Measurements from ENCODE around the gene CGB1.
"Not testable (repeated sequence)": the region's sequence is repeated elsewhere in the genome, so short reads cannot be mapped to it uniquely, and the experiment has no call there.

Gene CGB1

DNA sequence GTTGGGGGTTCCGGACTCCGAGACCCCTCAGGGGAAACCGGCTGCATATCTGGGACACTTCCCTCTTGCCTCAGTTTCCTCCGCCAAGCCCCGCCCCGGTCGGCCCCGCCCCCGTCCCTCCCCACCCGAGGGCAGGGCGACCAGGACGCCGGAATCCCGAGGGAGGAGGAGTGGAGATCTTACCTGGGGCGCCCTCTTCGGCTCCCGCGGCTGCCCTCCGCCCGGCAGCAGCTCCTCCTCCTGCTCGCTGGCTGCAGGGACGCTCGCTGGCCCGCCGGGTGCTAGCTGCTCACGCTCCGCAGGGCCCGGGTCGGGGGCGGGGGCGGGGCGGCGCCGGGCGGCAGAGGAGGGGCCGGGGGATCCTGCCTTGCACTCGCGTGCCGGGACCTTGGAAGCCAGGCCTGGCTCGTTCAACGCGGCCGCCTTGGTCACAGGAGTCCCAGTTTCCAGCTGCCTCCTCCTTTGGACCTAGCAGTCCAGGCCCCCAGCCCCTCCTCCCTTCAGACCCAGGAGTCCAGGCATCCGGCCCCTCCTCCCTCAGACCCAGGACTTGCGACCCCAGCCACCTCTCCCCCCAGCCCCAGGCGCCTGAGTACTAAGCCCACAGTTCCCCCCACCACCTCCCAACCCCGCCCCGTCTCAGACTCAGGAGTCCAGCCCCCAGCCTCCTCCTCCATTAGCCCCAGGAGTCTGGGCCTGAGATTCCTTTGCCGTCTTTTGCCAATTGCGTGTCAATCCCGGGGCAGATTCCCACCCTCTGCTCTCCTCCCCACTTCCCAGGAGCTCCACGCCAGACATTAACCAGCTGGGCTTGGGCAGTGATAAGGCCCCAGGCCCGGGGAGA is 28.3 kb upstream of the CGB1 start, which contains the start of gene NTF4:
Gene NTF4, minus strand, starts transcription at position 51 of the 844 bp plus-strand sequence. CDS start 2,821 bp downstream, outside the sequence.
- no peaks in the 10 kb centered on the region for H3K36me3 Mint-ChIP-seq
- no peak within 1 kb of the TSS for H3K4me3 Mint-ChIP-seq
- H3K27ac Mint-ChIP-seq, result no peak within 1 kb of the TSS
- H3K9me3 Mint-ChIP-seq (ENCODE audit: low read depth), result no peaks in the 10 kb centered on the region
- no peaks in the 10 kb centered on the region for H3K4me1 Mint-ChIP-seq (ENCODE audit: low read depth)
- H3K27me3 Mint-ChIP-seq, result peaks cover 31% of the 10 kb centered on the region

DNA sequence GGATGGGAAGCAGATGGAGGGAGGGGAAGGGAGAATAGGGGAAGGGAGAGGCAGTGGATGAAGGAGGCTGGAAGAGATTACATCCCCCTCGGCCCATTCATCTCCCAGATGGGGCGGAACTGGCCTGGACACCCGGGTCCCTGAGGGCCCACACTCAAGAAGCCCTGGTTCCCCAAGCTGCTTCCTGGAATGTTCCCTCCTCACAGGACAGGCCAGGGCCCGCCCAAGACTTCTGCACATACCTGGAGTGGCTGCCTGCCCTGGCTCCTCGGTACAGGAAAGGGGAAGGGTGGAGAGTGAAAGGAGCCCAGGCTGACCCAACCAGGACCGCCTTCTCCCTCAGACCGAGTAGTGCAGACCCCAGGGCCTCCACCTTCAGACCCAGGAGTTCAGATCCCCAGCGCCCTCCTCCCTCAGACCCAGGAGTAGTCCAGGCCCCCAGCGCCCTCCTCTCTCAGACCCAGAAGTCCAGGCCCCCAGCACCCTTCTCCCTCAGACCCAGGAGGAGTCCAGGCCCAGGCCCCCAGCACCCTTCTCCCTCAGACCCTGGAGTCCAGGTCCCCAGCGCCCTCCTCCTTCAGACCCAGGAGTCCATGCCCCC is 27.4 kb upstream of the CGB1 start:
- Mint-ChIP-seq H3K27ac (no peak overlapping the region), H3K4me1 (ENCODE audit: low read depth) (no peaks in the 10 kb centered on the region), H3K4me3 (no peak overlapping the region), H3K9me3 (ENCODE audit: low read depth) (no peaks in the 10 kb centered on the region), H3K36me3 (no peaks in the 10 kb centered on the region), H3K27me3 (peaks cover 29% of the 10 kb centered on the region)

DNA sequence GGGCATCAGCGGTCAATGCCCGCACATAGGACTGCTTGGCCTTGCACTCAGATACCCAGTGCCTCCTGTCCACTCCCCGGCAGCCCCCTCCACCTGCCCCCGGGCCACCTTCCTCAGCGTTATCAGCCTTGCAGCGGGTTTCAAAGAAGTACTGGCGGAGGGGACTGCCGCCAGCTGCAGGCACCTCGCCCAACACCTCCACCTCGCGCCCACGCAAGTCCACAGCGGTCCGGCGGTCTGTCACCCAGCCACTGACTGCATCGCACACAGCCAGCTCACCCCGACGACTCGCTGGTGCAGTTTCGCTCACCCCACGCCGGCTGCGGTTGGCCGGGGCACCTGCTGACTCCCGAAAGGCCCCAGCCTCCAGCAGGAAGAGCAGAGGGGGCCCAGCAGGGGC is 24.8 kb upstream of the CGB1 start:
- Mint-ChIP-seq H3K36me3 (no peaks in the 10 kb centered on the region), H3K4me3 (no peak overlapping the region), H3K4me1 (ENCODE audit: low read depth) (peaks cover 13% of the 10 kb centered on the region), H3K27me3 (peaks cover 20% of the 10 kb centered on the region), H3K9me3 (ENCODE audit: low read depth) (no peaks in the 10 kb centered on the region), H3K27ac (no peak overlapping the region)

DNA sequence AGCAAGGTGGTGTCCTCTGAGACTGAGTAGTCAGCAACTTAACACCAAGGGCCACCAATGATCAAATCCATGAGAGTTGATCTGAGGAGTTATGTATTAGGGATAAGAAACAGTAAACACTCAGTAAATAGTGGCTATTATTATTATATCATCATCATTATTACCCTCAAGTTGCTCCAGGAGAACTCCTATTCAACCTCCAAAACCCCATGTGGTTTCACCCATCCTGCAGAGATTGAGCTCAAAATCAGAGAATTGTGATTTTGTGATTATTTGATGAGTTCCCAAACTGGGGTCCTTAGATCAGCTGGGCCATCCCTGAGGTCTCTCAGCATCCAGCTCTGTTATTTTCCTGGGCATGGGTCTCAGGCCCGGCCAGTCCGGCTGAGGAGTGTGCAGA is 24.3 kb upstream of the CGB1 start:
- no peak overlapping the region for H3K27ac Mint-ChIP-seq
- H3K27me3 Mint-ChIP-seq, result peaks cover 16% of the 10 kb centered on the region
- no peaks in the 10 kb centered on the region for H3K9me3 Mint-ChIP-seq (ENCODE audit: low read depth)
- H3K36me3 Mint-ChIP-seq, result no peaks in the 10 kb centered on the region
- H3K4me3 Mint-ChIP-seq, result no peak overlapping the region
- H3K4me1 Mint-ChIP-seq (ENCODE audit: low read depth), result peaks cover 15% of the 10 kb centered on the region

DNA sequence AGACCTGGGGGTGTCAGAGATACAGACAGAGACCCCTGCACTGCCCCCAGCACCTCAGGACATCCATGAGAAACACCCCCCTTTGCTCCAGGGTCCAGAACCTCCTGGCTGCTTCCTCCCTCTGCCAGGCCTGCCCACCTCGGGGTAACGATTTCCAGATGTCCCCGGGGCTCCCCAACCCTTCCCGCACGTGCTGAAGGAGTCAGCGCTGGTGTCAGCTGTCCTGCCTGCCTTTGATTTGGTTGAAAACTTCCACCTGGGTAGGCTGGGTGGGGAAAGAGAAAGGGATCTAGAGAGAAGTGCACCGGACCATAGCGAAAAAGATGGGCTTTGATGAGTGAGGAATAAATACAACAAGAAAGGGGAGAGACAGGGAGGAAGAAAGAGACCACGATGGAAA is 22.4 kb upstream of the CGB1 start:
- Mint-ChIP-seq H3K36me3 (no peaks in the 10 kb centered on the region), H3K27me3 (peaks cover 12% of the 10 kb centered on the region), H3K4me3 (no peak overlapping the region), H3K27ac (no peak overlapping the region), H3K9me3 (ENCODE audit: low read depth) (no peaks in the 10 kb centered on the region), H3K4me1 (ENCODE audit: low read depth) (peaks cover 15% of the 10 kb centered on the region)

DNA sequence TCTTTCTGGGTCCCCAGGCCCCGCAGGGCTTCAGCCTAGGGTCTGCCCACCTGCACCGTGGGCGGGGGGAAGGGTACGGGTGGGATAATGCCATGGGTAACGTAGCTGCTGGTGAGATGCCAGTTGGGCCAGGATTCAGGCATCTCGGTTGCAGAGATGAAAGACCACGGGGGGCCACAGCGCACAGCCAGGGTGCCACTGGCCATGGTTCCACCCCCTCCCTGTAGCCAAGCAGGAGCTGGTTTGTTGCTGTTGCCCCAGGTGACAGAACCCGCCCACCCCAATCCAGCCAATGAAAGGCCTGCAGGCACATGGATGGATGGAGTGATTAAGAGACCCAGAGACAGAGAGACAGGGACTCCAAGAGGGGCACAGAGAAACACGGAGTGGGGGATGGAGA is 21.9 kb upstream of the CGB1 start:
- Mint-ChIP-seq H3K27ac (no peak overlapping the region), H3K36me3 (no peaks in the 10 kb centered on the region), H3K9me3 (ENCODE audit: low read depth) (no peaks in the 10 kb centered on the region), H3K27me3 (peaks cover 12% of the 10 kb centered on the region), H3K4me3 (no peak overlapping the region), H3K4me1 (ENCODE audit: low read depth) (peaks cover 15% of the 10 kb centered on the region)

DNA sequence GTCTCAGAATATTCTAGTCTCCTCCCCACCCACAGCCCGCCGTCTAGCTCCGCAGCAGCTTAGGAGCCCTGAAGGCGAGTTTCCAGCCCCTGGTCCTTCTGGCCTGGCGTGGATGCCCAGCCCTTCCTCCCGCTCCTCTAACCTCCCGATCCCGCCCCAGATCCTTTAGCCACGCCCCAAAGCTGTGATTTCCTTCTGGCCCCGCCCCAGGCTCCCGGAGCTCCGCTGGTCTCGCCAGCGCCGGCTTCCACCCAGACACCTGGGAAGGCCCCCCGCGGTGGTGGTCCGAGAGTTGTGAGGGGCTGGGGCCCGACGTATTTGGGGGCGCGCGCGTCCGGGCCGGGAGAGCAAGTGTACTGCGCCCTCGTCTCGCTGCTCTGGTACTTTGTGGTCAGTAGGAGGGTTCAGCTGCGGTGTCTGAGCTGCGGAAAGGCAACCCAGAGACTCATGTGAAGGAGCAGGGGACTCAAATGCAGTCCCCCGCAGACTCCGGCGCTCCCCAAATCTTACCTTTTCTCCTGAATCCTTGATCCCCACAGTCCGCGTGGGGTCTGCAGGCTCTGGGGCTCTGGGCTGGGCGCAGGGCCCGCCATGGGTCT is 21.0 kb upstream of the CGB1 start, which contains the start of gene CGB7:
Gene CGB7, minus strand, starts transcription at position 114 of the 599 bp plus-strand sequence. CDS start 2,374 bp downstream, outside the sequence.
- H3K27me3 Mint-ChIP-seq, result peaks cover 12% of the 10 kb centered on the region
- peak within 1 kb of the TSS; percentile 89 for H3K4me3 Mint-ChIP-seq
- H3K9me3 Mint-ChIP-seq (ENCODE audit: low read depth), result no peaks in the 10 kb centered on the region
- no peaks in the 10 kb centered on the region for H3K36me3 Mint-ChIP-seq
- peaks cover 15% of the 10 kb centered on the region for H3K4me1 Mint-ChIP-seq (ENCODE audit: low read depth)
- no peak within 1 kb of the TSS for H3K27ac Mint-ChIP-seq

DNA sequence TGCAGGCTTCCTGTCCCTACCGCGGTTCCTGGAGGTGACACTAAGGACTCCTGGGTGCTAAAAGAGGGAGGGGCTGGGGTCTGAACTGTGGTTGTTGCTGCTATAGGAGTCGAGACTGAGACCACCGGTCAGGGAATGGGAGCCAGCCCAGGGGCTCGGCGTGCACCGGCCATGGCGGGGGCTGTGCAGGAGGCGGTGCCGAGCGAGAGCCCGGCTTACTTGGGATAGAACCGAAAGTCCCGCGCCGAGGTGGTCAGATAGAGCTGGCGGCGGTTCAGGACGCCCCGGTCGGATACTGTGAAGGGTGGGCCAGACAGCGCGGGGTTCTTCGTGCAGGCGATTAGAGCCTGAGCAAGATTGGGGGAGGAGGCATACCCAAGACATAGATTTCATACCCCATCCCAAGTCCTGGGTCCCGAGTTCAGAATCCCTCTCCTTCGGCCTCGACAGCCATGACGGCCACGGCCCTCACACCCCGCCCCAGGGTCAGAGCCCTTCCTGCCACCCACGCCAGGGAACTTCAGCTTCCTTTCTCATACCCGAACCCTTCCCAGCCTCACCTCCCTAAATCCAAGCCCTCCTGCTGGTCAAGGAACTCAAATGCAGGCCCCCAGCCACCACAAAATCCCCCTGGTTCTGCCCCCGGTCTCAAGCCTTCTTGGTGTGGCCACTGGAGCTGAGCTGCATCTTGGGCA is 20.4 kb upstream of the CGB1 start:
- not testable (repeated sequence) for H3K9me3 Mint-ChIP-seq (ENCODE audit: low read depth); H3K27ac Mint-ChIP-seq; H3K36me3 Mint-ChIP-seq
- Mint-ChIP-seq H3K4me3 (peak overlapping the region; percentile 89), H3K27me3 (peaks cover 12% of the 10 kb centered on the region), H3K4me1 (ENCODE audit: low read depth) (peaks cover 15% of the 10 kb centered on the region)

DNA sequence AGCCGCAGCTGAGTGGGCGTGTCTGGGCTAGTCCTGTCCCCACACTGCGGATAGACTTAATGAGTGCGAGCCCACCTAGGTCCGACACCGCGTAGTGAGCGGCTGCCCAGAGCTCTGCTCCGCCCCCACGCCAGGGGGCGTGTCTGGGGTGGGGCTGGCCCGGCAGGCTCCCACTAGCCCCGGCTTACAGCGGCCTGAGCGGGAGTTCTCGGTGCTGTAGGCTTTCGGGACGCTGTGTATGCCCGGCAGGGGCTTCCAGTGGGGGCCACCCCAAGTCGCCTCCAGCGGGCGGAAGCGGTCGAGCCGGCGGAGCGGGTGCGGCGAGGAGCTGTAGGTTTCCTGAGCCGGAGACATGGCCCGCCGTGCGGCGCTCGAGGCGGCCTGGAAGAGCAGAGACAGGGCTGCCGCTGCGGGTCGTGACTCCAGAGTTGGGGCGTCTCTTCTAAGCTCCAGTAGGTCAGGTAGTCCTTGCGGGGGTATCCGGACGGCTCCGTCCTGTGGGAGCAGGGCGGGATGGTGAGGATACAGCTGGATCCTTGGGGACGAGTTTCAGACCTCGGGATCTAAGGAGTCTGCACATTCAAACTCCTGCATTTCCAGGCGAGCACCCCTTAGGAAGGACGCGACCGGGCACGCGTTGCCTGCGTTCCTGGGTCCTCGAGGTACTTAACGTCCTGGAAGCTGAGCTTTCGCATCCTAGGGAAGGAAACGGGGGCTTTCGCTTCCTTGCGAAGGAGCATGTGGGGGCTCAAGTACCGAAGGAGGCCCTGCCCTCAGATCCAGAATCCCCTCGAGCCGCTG is 19.6 kb upstream of the CGB1 start:
- H3K9me3 Mint-ChIP-seq (ENCODE audit: low read depth), result no peaks in the 10 kb centered on the region
- no peaks in the 10 kb centered on the region for H3K36me3 Mint-ChIP-seq
- H3K4me3 Mint-ChIP-seq, result peak overlapping the region; percentile 89
- peaks cover 15% of the 10 kb centered on the region for H3K4me1 Mint-ChIP-seq (ENCODE audit: low read depth)
- peaks cover 12% of the 10 kb centered on the region for H3K27me3 Mint-ChIP-seq
- H3K27ac Mint-ChIP-seq, result no peak overlapping the region

DNA sequence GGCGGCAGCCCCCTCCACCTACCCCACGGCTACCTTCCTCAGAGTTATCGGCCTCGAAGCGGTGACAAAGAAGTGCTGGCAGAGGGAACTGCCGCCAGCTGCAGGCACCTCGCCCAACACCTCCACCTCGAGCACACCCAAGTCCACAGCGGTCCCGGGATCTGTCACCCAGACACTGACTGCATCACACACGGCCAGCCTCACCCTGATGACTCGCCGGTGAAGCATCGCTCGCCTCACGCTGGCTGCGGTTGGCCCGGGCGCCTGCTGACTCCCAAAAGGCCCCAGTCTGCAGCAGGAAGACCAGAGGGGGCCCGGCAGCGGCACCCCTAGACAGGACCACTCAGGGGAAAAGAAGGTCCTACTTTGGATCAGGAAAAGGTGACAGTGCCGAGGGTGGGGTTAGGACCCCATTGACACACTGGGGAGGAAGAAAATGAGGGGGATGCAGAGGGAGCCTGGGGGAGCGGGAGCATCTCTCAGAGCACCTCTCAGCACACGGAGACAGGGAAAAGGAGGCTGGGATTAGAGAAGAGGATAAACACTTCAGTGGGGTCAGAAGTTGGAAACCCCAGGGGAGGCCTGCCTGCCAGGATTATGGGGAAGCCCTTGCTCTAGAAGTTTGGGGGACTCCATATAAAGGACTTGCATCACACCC is 13.8 kb upstream of the CGB1 start:
- not testable (repeated sequence) for H3K9me3 Mint-ChIP-seq (ENCODE audit: low read depth); H3K36me3 Mint-ChIP-seq; H3K4me1 Mint-ChIP-seq (ENCODE audit: low read depth); H3K4me3 Mint-ChIP-seq; H3K27ac Mint-ChIP-seq; H3K27me3 Mint-ChIP-seq

DNA sequence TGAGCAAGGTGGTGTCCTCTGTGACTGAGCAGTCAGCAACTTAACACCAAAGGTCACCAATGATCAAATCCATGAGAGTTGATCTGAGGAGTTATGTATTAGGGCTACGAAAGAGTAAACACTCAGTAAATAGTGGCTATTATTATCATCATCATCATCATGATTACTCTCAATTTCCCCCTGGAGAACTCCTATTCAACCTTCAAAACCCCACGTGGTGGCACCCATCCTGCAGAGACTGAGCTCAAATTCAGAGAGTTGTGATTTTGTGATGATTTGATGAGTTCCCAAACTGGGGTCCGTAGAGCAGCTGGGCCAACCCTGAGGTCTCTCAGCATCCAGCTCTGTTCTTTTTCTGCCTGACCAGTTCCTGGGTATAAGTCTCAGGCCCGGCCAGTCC is 13.1 kb upstream of the CGB1 start:
- not testable (repeated sequence) for H3K9me3 Mint-ChIP-seq (ENCODE audit: low read depth); H3K27me3 Mint-ChIP-seq; H3K36me3 Mint-ChIP-seq; H3K4me3 Mint-ChIP-seq; H3K4me1 Mint-ChIP-seq (ENCODE audit: low read depth); H3K27ac Mint-ChIP-seq

DNA sequence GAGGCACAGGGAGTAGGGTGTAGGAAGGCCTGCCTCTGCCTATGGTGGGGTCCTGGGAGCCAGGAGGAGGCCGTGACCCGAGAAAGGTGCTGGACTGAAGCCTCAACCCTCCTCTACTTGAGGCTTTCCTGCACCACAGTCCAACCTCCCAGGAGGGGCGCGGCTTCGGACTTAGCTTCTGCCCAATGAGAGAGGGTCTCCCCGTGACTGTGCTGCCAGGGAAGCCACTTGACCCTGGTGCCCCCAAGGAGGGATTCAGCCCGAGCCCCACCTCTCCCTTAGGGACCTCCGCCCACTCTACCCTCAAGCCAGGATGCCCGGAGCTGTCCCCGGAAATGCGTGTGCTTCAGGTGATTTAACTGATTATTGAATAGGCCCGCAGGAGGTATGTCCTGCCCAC is 12.3 kb upstream of the CGB1 start, which contains the start of gene CGB8:
Gene CGB8, minus strand, starts transcription at position 101 of the 400 bp plus-strand sequence. CDS start 372 bp downstream, outside the sequence.
- H3K4me1 Mint-ChIP-seq (ENCODE audit: low read depth); H3K9me3 Mint-ChIP-seq (ENCODE audit: low read depth); H3K4me3 Mint-ChIP-seq; H3K36me3 Mint-ChIP-seq; H3K27me3 Mint-ChIP-seq; H3K27ac Mint-ChIP-seq: not testable (repeated sequence)

DNA sequence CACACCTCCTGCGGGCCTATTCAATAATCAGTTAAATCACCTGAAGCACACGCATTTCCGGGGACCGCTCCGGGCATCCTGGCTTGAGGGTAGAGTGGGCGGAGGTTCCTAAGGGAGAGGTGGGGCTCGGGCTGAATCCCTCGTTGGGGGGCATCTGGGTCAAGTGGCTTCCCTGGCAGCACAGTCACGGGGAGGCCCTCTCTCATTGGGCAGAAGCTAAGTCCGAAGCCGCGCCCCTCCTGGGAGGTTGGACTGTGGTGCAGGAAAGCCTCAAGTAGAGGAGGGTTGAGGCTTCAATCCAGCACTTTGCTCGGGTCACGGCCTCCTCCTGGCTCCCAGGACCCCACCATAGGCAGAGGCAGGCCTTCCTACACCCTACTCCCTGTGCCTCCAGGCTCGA is 6.9 kb upstream of the CGB1 start, which contains the start of gene CGB5:
Gene CGB5, plus strand, starts transcription at position 301 of the 400 bp plus-strand sequence. CDS start 362 bp downstream, outside the sequence.
- not testable (repeated sequence) for H3K27ac Mint-ChIP-seq; H3K36me3 Mint-ChIP-seq; H3K27me3 Mint-ChIP-seq; H3K4me1 Mint-ChIP-seq (ENCODE audit: low read depth); H3K4me3 Mint-ChIP-seq; H3K9me3 Mint-ChIP-seq (ENCODE audit: low read depth)

DNA sequence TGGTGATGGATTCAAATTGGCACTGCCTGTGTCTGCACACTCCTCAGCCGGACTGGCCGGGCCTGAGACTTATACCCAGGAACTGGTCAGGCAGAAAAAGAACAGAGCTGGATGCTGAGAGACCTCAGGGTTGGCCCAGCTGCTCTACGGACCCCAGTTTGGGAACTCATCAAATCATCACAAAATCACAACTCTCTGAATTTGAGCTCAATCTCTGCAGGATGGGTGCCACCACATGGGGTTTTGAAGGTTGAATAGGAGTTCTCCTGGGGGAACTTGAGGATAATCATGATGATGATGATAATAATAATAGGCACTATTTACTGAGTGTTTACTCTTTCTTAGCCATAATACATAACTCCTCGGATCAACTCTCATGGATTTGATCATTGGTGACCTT is 6.0 kb upstream of the CGB1 start:
- not testable (repeated sequence) for H3K36me3 Mint-ChIP-seq; H3K4me3 Mint-ChIP-seq; H3K4me1 Mint-ChIP-seq (ENCODE audit: low read depth); H3K27me3 Mint-ChIP-seq; H3K9me3 Mint-ChIP-seq (ENCODE audit: low read depth); H3K27ac Mint-ChIP-seq

Data from activated naive CD8-positive, alpha-beta T cell (primary cell).